HG03095 (cell line): ENCODE measurements around the gene ZMYND8.
"Not testable (repeated sequence)": the region's sequence is repeated elsewhere in the genome, so short reads cannot be mapped to it uniquely, and the experiment has no call there.

Source experiments
- ATAC-seq: cut with Tn5 transposase; IDR thresholded peaks from one replicate; pipeline ENCODE4 v1.9.1; 2021; ENCODE audit warnings: moderate library complexity; ENCODE audit not compliant: unreplicated experiment

The ZMYND8 gene

DNA sequence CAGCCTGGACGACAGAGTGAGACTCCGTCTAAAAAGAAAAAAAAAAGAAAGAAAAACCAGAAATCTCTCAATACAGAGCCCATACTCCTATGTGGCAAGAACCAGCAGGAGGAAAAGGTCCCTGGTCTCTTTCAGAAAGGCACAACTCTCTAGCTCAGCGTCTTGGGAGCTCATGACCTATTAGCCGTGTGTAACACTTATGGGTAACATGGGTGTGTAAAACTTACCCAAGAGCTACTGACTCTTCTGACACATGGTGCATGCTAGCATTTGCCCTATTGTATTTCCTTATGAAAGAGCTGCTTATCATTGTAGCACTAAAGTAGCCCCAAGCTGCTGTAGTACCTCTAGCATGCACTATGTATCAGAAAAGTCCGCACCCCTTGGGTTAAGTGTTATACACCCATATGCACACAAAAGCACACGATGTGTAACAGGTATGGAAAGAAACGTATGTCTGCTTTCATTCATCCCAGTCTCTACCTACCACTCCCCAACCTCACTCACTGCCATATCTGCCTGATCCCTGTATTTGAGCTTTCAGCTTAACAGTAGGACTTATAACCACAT lies 85.4 kb downstream of the ZMYND8 start:
- no peak for ATAC-seq

- ATAC-seq: no peak
These were observed 87.0 kb downstream of the ZMYND8 start for GRCh38 chr20:47269309-47270165.

DNA sequence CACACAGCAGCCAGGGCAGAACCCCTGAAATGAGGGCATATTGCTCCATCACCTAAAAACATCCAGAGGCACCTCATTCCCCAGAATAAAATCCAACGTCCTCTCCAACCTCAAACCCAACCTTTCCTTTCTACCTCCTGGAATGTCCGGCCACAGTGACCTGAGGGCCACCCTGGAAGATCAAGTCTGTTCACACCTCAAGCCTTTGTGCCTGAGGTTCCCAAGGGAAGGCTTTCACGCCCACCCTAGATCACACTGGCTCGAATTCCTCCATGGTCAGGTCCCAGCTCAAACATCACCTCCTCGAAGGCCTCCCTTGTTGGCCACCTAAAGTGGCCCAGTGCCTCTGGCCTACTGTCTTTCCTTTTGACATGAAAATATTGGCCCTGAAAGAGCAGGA lies 88.9 kb downstream of the ZMYND8 start:
- no peak for ATAC-seq

DNA sequence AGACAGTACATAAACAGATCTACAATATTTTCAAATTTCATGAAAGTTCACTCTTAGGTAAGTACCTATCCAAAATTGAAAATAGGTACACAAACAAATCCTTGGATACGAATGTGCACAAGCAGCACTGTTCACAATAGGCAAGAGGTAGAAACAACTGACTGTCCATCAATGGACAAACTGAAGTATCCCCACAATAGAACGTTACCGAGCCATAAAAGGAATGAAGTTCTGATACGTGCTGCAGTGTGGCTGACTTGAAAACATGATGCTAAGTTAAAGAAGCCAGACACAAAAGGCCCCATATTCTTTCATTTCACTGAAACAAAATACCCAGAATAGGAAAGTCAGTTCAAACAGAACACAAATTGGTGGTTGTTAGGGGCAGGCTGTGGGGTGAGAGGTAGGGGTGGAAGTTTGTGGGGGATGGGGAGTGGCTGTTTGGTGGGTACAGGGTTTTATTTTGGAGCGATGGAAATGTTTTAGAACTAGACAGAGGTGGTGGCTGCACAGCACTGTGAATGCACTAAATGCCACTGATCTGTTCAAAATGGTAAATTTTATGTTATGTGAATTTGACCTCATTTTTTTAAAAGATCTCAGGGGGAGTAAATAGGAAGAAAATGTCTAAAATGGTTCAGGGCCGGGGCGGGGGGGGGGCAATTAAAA lies 89.5 kb downstream of the ZMYND8 start:
- ATAC-seq: no peak

GRCh38 chr20:47265984-47266383 lies 90.5 kb downstream of the ZMYND8 start:
- no peak for ATAC-seq

- ATAC-seq: no peak
These were observed 91.3 kb downstream of the ZMYND8 start for GRCh38 chr20:47265214-47265613.

DNA sequence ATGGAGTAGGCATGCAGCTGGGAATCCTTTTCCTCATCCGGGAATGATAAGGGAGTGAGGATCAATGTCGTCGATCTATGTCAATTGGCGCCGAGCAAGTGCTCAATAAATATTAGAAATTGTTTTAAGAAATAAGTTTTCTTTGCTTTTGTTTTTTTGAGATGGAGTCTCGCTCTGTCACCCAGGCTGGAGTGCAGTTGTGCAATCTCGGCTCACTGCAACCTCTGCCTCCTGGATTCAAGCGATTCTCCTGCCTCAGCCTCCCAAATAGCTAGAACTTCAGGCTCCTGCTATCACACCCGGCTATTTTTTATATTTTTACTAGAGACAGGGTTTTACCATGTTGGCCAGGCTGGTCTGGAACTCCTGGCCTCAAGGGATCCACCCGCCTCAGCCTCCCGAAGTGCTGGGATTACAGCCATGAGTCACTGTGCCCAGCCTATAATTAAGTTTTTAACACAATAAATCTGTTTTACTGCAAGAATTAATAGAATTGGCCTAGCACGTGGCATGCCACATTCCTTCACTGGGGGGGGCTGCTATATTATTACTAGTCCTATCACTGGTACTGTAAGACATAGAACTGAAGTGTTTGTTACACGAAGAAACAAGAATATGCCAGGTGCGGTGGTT lies 92.2 kb downstream of the ZMYND8 start:
- not testable (repeated sequence) for ATAC-seq

- no peak for ATAC-seq
These were observed 92.9 kb downstream of the ZMYND8 start for GRCh38 chr20:47263465-47264084.

DNA sequence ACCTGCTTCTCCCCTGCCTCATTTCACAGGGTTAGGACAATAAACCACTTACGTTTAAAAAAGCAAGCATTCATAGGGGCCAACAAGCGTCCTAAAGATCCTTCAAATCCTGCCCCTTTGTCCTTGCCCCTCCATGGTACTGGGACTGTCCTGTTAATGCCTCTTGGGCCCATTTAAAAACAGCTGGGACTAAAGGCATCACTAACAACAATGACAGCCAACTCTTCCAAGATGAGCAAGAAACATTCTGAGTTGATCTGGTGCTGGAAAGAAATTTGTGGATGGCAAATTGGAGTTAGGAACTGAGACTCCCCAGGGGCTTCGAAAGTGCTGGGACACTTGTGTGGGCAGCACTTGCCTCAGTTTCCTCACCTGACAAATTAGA lies 93.4 kb downstream of the ZMYND8 start:
- ATAC-seq: no peak

DNA sequence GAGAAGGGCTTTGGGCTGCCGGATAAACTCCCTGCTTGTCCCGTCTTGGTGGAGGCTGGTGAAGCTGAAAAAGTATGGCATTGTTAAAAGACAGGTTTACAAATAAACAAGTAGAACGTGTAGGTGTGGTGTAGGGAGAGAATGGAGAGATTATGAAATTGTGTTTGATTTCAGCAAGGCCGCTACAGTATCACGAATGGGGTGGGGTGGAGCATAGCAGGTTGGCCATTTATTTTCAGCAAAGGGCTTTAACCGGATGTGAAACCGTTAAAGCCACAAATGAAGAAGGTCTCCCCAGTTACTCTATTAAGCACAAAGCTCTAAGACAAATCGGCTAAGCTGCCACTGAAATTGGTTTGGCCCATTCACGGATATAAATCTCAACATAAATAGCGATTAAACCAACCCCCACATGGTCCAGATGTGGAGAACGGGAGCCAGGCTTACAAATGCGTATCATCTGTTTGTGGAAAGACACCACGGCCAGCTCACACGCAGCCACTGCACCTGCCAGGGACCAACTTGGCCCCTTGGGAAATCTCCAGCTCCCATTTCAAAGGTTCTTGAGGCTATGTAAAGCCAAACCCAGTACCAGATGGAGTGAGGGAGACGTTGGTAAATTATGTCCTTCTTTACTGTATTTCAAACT lies 94.0 kb downstream of the ZMYND8 start:
- peak; percentile 57 for ATAC-seq

- no peak for ATAC-seq
These were observed 94.5 kb downstream of the ZMYND8 start for GRCh38 chr20:47262008-47262364.

- not testable (repeated sequence) for ATAC-seq
These were observed 95.2 kb downstream of the ZMYND8 start for GRCh38 chr20:47261161-47261774.

- ATAC-seq: not testable (repeated sequence)
These were observed 95.9 kb downstream of the ZMYND8 start for GRCh38 chr20:47260540-47261126.

- ATAC-seq: no peak
These were observed 97.5 kb downstream of the ZMYND8 start for GRCh38 chr20:47258745-47259695.

GRCh38 chr20:47257771-47258170 lies 98.7 kb downstream of the ZMYND8 start:
- ATAC-seq: no peak

- ATAC-seq: no peak
These were observed 99.2 kb downstream of the ZMYND8 start for GRCh38 chr20:47257256-47257655.

DNA sequence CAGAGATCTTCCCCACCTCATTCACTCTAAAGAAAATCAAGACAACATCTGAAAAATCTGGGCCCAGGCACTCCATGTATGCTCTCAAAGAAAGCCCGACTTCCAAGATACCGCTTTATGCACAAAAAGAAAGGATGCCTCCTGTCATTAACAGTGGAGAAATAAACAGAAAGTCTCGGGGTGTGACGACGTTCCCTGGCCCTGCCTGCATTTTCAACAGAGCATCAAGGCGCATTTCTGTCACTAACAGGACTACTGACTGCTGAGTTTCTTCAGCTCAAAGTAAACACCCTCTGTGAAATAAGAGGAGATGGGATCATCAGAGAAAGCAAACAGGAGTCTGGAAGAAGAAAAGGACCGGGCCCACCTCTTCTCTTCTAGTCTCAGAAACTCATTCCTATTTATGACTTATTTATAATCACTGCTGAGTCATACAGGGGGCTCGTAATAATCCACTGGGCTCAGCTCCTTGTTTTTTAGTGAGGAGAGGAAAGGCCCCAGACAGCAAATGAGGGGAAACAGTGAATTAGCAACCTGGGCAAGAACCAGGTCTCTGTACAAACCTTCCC lies 99.7 kb downstream of the ZMYND8 start:
- no peak for ATAC-seq

DNA sequence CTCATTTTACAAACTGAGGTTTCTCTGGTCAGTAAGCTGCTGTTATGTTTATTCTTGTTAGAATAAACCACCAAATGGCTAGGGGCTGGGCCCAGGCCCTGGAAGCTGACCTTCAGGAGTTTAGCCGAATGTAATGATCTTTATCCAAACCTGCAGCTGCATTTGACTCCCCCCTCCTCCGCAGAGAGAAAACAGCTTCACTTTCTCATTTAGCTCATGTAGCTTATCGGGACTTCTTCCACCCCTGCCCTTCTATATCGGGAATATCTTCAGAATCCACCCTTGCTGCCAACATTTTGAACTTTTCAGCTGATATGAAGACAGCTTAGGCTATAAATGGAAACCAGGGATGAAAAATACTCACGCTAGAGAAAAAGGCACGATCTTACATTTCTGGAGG lies 102.6 kb downstream of the ZMYND8 start:
- ATAC-seq: no peak
